Naive thymus-derived CD4-positive, alpha-beta T cell (primary cell): ENCODE data around the gene MGAT4A. TPM values are rescaled to one million over a fixed set of nuclear protein-coding genes. Genes with fewer than 3 reads are reported as not detected.

Experiments used
- ATAC-seq: fragments of 150-1000 bp; cut with Tn5 transposase; 2 replicates; pipeline ENCODE4 v1.10.0; 2021; ENCODE audit warnings: mild to moderate bottlenecking, moderate library complexity
- CTCF ChIA-PET: fragments of 350-600 bp; sonication (Branson Sonifier 250); formaldehyde crosslinking; loops from one replicate; lab custom pipeline; 2021; ENCODE audit warnings: antibody characterized with exemption; lab: Charles Lee
- POLR2A ChIA-PET: fragments of 350-600 bp; sonication (Branson Sonifier 250); formaldehyde crosslinking; loops from one replicate; lab custom pipeline; 2021; ENCODE audit warnings: antibody characterized with exemption, inconsistent platforms; lab: Charles Lee
- DNase-seq, 9 donors: peaks; one replicate each; pipeline versions ENCODE4 v3.0.0 to v3.0.0-alpha.2; 2020 to 2022; ENCODE audit warnings: mixed read lengths in 1 of 9
- H3K27ac ChIP-seq: one replicate; pipeline ENCODE4 v1.7.0; 2013; ENCODE audit warnings: mild to moderate bottlenecking, low read depth, low read length, moderate library complexity
- H3K27me3 ChIP-seq, 2 donors: one replicate each; pipeline ENCODE4 v1.7.0; 2013; ENCODE audit warnings: low read length in 2 of 2, mild to moderate bottlenecking in 2 of 2, moderate library complexity in 2 of 2; ENCODE audit not compliant: control insufficient read depth in 2 of 2, insufficient read depth in 2 of 2
- H3K36me3 ChIP-seq, 3 experiments: 1 replicate in 2 of 3; 2 replicates in 1 of 3; pipeline ENCODE4 v1.7.0; 2013; ENCODE audit warnings: low read length in 3 of 3, mild to moderate bottlenecking in 3 of 3, moderate library complexity in 1 of 3; ENCODE audit not compliant: insufficient read depth in 3 of 3, control insufficient read depth in 2 of 3
- H3K4me1 ChIP-seq, 2 donors: one replicate each; pipeline ENCODE4 v1.7.0; 2013; ENCODE audit warnings: low read length in 2 of 2, mild to moderate bottlenecking in 2 of 2, moderate library complexity in 1 of 2; ENCODE audit not compliant: control insufficient read depth in 2 of 2, insufficient read depth in 2 of 2
- H3K4me3 ChIP-seq: 2 replicates; pipeline ENCODE4 v1.7.0; 2013; ENCODE audit warnings: mild to moderate bottlenecking, low read length
- H3K9me3 ChIP-seq, 3 experiments: 1 replicate in 2 of 3; 2 replicates in 1 of 3; pipeline ENCODE4 v1.7.0; 2013; ENCODE audit warnings: low read length in 3 of 3; ENCODE audit not compliant: control insufficient read depth in 2 of 3
- H3K27ac Mint-ChIP-seq, 9 donors: one replicate each; pipeline ENCODE4 v1.8.0; 2020 to 2022; ENCODE audit warnings: mixed read lengths in 9 of 9, mild to moderate bottlenecking in 8 of 9, moderate library complexity in 5 of 9, inconsistent platforms in 2 of 9
- H3K27me3 Mint-ChIP-seq, 5 donors: one replicate each; pipeline ENCODE4 v1.8.0; 2021 to 2022; ENCODE audit warnings: mixed read lengths in 5 of 5, mild to moderate bottlenecking in 1 of 5
- H3K36me3 Mint-ChIP-seq, 5 donors: one replicate each; pipeline ENCODE4 v1.8.0; 2020 to 2022; ENCODE audit warnings: mixed read lengths in 5 of 5, mild to moderate bottlenecking in 3 of 5, inconsistent platforms in 1 of 5
- H3K4me1 Mint-ChIP-seq, 7 donors: one replicate each; pipeline ENCODE4 v1.8.0; 2020 to 2022; ENCODE audit warnings: mixed read lengths in 7 of 7, mild to moderate bottlenecking in 3 of 7, inconsistent platforms in 1 of 7
- H3K4me3 Mint-ChIP-seq, 10 donors: one replicate each; pipeline ENCODE4 v1.8.0; 2020 to 2022; ENCODE audit warnings: mild to moderate bottlenecking in 10 of 10, mixed read lengths in 10 of 10, moderate library complexity in 6 of 10, inconsistent platforms in 2 of 10
- H3K9me3 Mint-ChIP-seq, 11 donors: one replicate each; pipeline ENCODE4 v1.8.0; 2020 to 2022; ENCODE audit warnings: mixed read lengths in 11 of 11, mild to moderate bottlenecking in 4 of 11, inconsistent platforms in 1 of 11, moderate library complexity in 1 of 11
- intact Hi-C, 2 donors: fragments of 100-400 bp; cut with micrococcal nuclease; formaldehyde crosslinking; loops; one replicate each; pipeline ENCODE4 v1.15.1; 2023
- polyA plus RNA-seq, 2 donors: library from polyadenylated mRNA; unstranded; fragments of 300-500 nt; fragmentation: Illumina TruSeq; gene quantifications; one replicate each; pipeline ENCODE4 v1.2.3, GENCODE V29; 2021
- total RNA-seq, 6 experiments: library from RNA in 5 of 6; stranded (reverse) in 5 of 6; gene quantifications; 1 replicate in 5 of 6; 2 replicates in 1 of 6; pipeline ENCODE4 v1.2.3 and lab custom pipeline; 2021 to 2026

The MGAT4A gene
- total and polyA plus RNA-seq, 7 experiments from 2014 or later = 125 to 349 (median 262) TPM

DNA sequence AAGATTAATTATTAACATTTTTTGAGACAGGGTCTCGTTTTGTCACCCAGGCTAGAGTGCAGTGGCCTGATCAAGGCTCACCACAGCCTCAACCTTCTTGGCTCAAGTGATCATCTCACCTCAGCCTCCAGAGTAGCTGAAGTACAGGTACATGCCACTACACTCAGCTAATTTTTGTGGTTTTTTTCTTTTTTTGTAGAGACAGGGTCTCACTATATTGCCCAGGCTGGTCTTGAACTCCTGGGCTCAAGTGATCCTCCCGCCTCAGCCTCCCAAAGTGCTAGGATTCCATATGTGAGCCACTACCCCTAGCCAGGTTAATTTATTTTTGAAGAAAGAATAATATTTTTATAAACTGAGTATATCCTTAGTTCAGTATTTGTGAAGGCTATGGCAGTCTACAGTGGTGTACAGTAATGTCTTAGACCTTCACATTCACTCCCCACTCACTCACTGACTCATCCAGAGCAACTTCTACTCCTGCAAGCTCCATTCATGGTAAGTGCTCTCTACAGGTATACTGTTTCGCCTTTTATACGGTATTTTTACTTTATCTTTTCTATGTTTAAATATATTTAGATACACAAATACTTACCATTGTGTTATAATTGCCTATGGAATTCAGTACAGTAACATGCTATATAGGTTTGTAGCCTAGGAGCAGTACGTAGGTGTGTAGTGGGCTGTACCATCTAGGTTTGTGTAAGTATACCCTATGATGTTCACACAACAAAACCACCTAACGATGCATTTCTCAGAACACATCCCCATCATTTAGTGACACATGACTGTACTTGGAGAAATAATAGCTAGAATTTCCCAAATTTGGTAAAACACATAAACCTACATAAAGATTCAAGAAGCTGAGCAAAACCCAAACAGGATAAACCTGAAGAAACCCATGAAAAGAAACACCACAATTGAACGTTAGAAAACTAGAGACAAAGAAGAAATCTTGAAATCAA is 38.6 kb downstream of the MGAT4A start:
- H3K36me3 ChIP-seq = peaks cover 0 to 6% (median 0%) of the 10 kb centered on the region in 3 experiments
- ChIA-PET POLR2A (interaction anchor here (0.6 to 2.2 kb wide), 6 partner anchors 9 to 65 kb away, joined by 3 to 10 read pairs (median 4); no protein-coding TSS in a partner anchor), CTCF (interaction anchor here (0.8 to 1.7 kb wide), 3 partner anchors 16 to 28 kb away, joined by 3 read pairs; no protein-coding TSS in a partner anchor)
- ATAC-seq = no peak
- peaks cover 59 to 97% (median 93%) of the 10 kb centered on the region in 7 donors for H3K4me1 Mint-ChIP-seq
- intact Hi-C loops = loop anchor here in 1 of 2 donors (1.0 to 2.0 kb wide), 3 partner anchors 9 to 18 kb away; no protein-coding TSS in a partner anchor
- no peak overlapping the region for H3K4me3 ChIP-seq
- peak overlapping the region; percentile 34 to 80 (median 74) for H3K4me3 Mint-ChIP-seq
- H3K27ac Mint-ChIP-seq = peak overlapping the region; percentile 26 to 94 (median 86)
- H3K27me3 ChIP-seq = no peaks in the 10 kb centered on the region
- peaks cover 60 to 67% of the 10 kb centered on the region in 2 donors for H3K4me1 ChIP-seq
- peaks cover 0 to 2% (median 0%) of the 10 kb centered on the region in 11 donors for H3K9me3 Mint-ChIP-seq
- peaks cover 0 to 42% (median 24%) of the 10 kb centered on the region in 5 donors for H3K36me3 Mint-ChIP-seq
- H3K27ac ChIP-seq = peak overlapping the region; percentile 47
- no peaks in the 10 kb centered on the region for H3K27me3 Mint-ChIP-seq
- H3K9me3 ChIP-seq = no peaks in the 10 kb centered on the region
- DNase-seq = no peak

DNA sequence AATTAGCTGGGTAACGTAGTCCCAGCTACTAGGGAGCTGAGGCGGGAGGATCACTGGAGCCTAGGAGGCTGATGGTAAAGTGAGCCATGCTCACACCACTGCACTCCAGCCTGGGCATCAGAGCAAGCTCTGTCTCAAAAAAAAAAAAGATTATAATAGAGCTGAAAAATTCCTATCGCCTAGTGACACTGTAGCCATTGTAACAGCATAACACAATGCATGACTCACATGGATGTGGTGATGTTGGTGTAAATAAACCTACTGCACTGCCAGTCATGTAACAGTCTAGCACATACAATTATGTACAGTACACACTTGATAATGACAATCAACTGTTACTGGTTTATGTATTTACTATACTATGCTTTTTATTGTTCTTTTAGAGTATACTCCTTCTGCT is 39.6 kb downstream of the MGAT4A start:
- no peak overlapping the region for H3K4me3 ChIP-seq
- ChIA-PET CTCF (interaction anchor here (0.8 to 1.8 kb wide), 3 partner anchors 19 to 42 kb away, joined by 3 to 6 read pairs (median 3); no protein-coding TSS in a partner anchor), POLR2A (interaction anchor here (1.4 to 2.2 kb wide), 3 partner anchors 17 to 38 kb away, joined by 4 to 10 read pairs (median 7); no protein-coding TSS in a partner anchor)
- intact Hi-C loops = no loop called here
- peak overlapping the region; percentile 32 to 94 (median 79) for H3K27ac Mint-ChIP-seq
- ATAC-seq (peak; percentile 52), DNase-seq (peak in 1 of 9 donors; percentile 14)
- no peaks in the 10 kb centered on the region for H3K27me3 ChIP-seq
- peaks cover 60 to 61% of the 10 kb centered on the region in 2 donors for H3K4me1 ChIP-seq
- peaks cover 0 to 2% (median 0%) of the 10 kb centered on the region in 11 donors for H3K9me3 Mint-ChIP-seq
- H3K4me3 Mint-ChIP-seq = peak overlapping the region in 8 of 10 donors; percentile 29 to 71 (median 54)
- peaks cover 0 to 3% (median 0%) of the 10 kb centered on the region in 3 experiments for H3K36me3 ChIP-seq
- peaks cover 56 to 97% (median 91%) of the 10 kb centered on the region in 7 donors for H3K4me1 Mint-ChIP-seq
- H3K9me3 ChIP-seq = no peaks in the 10 kb centered on the region
- H3K27ac ChIP-seq = peak overlapping the region; percentile 7
- H3K36me3 Mint-ChIP-seq = peaks cover 0 to 40% (median 23%) of the 10 kb centered on the region in 5 donors
- H3K27me3 Mint-ChIP-seq = no peaks in the 10 kb centered on the region

- Histone ChIP-seq H3K27me3 (no peaks in the 10 kb centered on the region), H3K36me3 (peaks cover 0 to 3% (median 0%) of the 10 kb centered on the region in 3 experiments), H3K9me3 (no peaks in the 10 kb centered on the region), H3K27ac (peak overlapping the region; percentile 36), H3K4me1 (peaks cover 27 to 42% of the 10 kb centered on the region in 2 donors), H3K4me3 (no peak overlapping the region)
- Mint-ChIP-seq H3K4me1 (peaks cover 30 to 94% (median 88%) of the 10 kb centered on the region in 7 donors), H3K27me3 (no peaks in the 10 kb centered on the region), H3K36me3 (peaks cover 0 to 33% (median 21%) of the 10 kb centered on the region in 5 donors), H3K27ac (peak overlapping the region in 8 of 9 donors; percentile 66 to 92 (median 82)), H3K4me3 (peak overlapping the region in 4 of 10 donors; percentile 38 to 62 (median 42)), H3K9me3 (peaks cover 0 to 3% (median 0%) of the 10 kb centered on the region in 11 donors)
- intact Hi-C loops = loop anchor here in 1 of 2 donors (2.0 kb wide), 1 partner anchor 15 kb away; no protein-coding TSS in a partner anchor
- DNase-seq = no peak
- ATAC-seq = no peak
- CTCF ChIA-PET = interaction anchor here (0.6 to 2.6 kb wide), 6 partner anchors 10 to 208 kb away, joined by 3 to 8 read pairs (median 4); no protein-coding TSS in a partner anchor
- POLR2A ChIA-PET = interaction anchor here (0.7 to 3.2 kb wide), 6 partner anchors 17 to 84 kb away, joined by 3 to 19 read pairs (median 4); partner anchors contain the start of gene MGAT4A
Measured at GRCh38 chr2:98685930-98686887, 44.7 kb downstream of the MGAT4A start.

DNA sequence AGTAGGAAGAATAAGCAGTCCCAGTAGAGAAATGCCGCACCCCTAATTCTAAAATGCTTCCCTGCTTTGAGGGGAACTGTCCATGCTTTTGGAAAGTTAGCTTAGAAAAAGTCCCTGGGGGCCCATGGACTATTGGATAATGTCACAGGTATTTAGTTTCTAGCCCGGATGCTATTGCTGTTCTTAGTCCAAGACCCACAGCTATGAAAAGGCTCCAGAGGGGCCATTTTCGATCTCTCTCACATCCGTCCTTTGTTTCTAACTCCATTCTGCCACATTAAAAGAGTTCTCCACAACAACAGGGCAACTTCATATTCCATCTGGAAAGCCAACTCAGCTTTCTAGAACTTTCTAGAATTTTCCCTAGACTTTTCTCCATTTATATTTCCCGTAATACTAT is 47.2 kb downstream of the MGAT4A start:
- Histone ChIP-seq H3K36me3 (peaks cover 0 to 3% (median 0%) of the 10 kb centered on the region in 3 experiments), H3K27me3 (no peaks in the 10 kb centered on the region), H3K4me1 (peaks cover 10 to 24% of the 10 kb centered on the region in 2 donors), H3K4me3 (no peak overlapping the region), H3K9me3 (no peaks in the 10 kb centered on the region), H3K27ac (no peak overlapping the region)
- ChIA-PET CTCF (no interaction called here), POLR2A (interaction anchor here (1.0 to 1.4 kb wide), 2 partner anchors 9 to 25 kb away, joined by 3 to 4 read pairs; no protein-coding TSS in a partner anchor)
- peaks cover 0 to 3% (median 0%) of the 10 kb centered on the region in 11 donors for H3K9me3 Mint-ChIP-seq
- peak overlapping the region in 5 of 10 donors; percentile 0 to 41 (median 12) for H3K4me3 Mint-ChIP-seq
- DNase-seq (no peak), ATAC-seq (no peak)
- H3K27me3 Mint-ChIP-seq = no peaks in the 10 kb centered on the region
- H3K4me1 Mint-ChIP-seq = peaks cover 28 to 88% (median 76%) of the 10 kb centered on the region in 7 donors
- H3K27ac Mint-ChIP-seq = peak overlapping the region in 8 of 9 donors; percentile 10 to 93 (median 79)
- intact Hi-C loops = no loop called here
- H3K36me3 Mint-ChIP-seq = peaks cover 4 to 33% (median 26%) of the 10 kb centered on the region in 5 donors

DNA sequence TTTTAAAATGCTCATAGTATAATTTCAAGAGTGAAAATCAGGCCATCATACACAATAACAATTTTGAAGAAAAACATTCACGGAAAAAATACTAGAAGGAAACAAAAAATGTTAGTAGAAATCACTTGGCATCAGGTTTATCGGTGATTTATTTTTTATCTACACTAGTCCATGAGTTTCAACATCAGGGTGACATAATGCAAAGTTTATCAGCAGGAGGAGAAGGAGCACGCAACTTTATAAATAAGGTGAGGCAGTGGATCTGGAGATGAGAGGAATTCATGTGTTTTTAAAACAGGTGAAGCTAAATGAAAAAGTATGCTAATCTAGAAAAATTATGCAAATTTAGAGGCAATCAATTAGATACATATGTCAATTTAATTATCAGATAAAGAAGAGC is 54.2 kb downstream of the MGAT4A start:
- no peaks in the 10 kb centered on the region for H3K27me3 Mint-ChIP-seq
- ATAC-seq (no peak), DNase-seq (no peak)
- CTCF ChIA-PET = interaction anchor here (0.7 to 1.8 kb wide), 3 partner anchors 9 to 27 kb away, joined by 3 to 4 read pairs (median 3); no protein-coding TSS in a partner anchor
- H3K9me3 Mint-ChIP-seq = peaks cover 0 to 7% (median 1%) of the 10 kb centered on the region in 11 donors
- H3K4me1 Mint-ChIP-seq = peaks cover 17 to 76% (median 55%) of the 10 kb centered on the region in 7 donors
- H3K27ac Mint-ChIP-seq = peak overlapping the region in 7 of 9 donors; percentile 44 to 88 (median 65)
- H3K27ac ChIP-seq = no peak overlapping the region
- H3K9me3 ChIP-seq = no peaks in the 10 kb centered on the region
- POLR2A ChIA-PET = interaction anchor here (1.4 to 1.5 kb wide), 2 partner anchors 12 to 90 kb away, joined by 3 read pairs; no protein-coding TSS in a partner anchor
- intact Hi-C loops = loop anchor here in 1 of 2 donors (1.0 to 2.0 kb wide), 2 partner anchors 12 to 16 kb away; no protein-coding TSS in a partner anchor
- H3K36me3 ChIP-seq = peaks cover 11 to 34% (median 12%) of the 10 kb centered on the region in 3 experiments
- no peaks in the 10 kb centered on the region for H3K27me3 ChIP-seq
- H3K4me3 Mint-ChIP-seq = peak overlapping the region in 4 of 10 donors; percentile 3 to 55 (median 14)
- peaks cover 0 to 5% of the 10 kb centered on the region in 2 donors for H3K4me1 ChIP-seq
- peaks cover 16 to 59% (median 54%) of the 10 kb centered on the region in 5 donors for H3K36me3 Mint-ChIP-seq
- no peak overlapping the region for H3K4me3 ChIP-seq
